ENCODE measurements around the gene ME3.

The ME3 gene

DNA sequence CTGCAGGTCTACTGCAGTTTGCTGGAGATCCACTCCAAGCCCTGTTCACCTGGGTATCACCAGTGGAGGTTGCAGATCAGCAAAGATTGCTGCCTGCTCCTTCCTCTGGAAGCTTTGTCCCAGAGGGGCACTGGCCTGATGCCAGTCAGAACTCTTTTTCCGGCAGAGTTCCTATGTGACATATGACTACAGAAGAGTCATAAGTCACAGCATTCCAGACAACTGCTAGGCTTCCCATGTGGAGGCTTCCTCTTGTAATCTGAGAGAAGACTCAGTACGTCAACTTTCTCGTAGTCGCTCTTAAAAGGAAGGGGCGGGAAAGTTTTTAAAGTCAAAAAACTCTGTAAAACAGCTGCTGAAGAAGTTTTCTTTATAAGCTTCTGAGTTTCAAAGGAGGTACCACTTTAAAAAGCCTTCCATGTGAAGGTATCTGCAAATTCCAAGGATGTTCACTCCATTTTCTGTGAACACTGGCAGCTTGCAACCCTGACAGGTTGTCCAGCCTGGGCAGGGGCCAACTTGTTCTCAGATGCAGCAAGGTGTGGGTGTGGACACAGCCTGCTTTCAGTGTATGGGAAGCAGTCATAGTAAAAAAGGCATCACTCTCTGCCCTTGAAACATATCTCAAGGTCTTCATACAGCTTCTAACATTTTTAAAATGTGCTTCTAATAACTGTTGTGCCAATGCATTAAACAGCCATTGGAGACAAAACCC is 97.8 kb downstream of the ME3 start:
- no peak for DNase-seq (ENCODE audit: low read depth)
- TF ChIP-seq, protein P1, sequence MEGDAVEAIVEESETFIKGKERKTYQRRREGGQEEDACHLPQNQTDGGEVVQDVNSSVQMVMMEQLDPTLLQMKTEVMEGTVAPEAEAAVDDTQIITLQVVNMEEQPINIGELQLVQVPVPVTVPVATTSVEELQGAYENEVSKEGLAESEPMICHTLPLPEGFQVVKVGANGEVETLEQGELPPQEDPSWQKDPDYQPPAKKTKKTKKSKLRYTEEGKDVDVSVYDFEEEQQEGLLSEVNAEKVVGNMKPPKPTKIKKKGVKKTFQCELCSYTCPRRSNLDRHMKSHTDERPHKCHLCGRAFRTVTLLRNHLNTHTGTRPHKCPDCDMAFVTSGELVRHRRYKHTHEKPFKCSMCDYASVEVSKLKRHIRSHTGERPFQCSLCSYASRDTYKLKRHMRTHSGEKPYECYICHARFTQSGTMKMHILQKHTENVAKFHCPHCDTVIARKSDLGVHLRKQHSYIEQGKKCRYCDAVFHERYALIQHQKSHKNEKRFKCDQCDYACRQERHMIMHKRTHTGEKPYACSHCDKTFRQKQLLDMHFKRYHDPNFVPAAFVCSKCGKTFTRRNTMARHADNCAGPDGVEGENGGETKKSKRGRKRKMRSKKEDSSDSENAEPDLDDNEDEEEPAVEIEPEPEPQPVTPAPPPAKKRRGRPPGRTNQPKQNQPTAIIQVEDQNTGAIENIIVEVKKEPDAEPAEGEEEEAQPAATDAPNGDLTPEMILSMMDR (IDR thresholded peaks at IDR 0.05; ENCODE audit: control insufficient read depth, insufficient read depth, low read depth, low read length, missing control alignments) = no peak
- H3K4me3 ChIP-seq (ENCODE audit: control insufficient read depth, low read depth, low read length) = no peak overlapping the region

DNA sequence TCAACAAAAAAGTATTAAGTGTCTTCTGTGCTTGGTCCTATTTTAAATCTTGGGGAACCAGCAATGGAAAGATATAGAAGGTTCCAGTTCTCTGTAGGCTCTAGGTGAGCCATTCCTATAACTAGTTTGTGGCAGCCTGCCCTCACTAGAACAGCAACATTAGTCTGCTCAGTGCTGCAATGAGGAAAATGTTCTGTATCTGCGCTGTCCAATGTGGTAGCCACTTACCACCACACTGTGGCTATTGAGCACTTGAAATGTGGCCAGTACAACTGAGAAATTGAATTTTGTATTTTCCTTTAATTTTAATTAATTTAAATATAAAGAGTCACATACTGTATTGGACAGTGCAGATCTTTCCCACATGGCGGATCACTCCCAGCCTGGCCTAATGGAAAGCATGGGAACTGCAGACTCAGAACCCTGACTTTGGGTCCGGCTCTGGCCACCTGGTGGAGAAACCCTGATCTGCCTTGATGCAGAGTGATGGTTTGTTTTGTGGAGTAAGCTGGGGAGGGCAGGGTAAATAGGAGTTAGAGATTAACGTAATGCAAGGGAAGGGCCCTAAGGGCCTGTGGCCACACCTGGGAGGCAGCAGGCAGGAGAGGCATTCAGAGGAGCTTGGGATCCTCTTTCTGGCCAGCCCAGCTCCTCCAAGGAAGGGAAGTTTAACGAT is 101.0 kb downstream of the ME3 start:
- TF ChIP-seq, protein P1 (IDR thresholded peaks at IDR 0.05; ENCODE audit: control insufficient read depth, insufficient read depth, low read depth, low read length, missing control alignments) = peak; percentile 40
- H3K4me3 ChIP-seq (ENCODE audit: control insufficient read depth, low read depth, low read length) = no peak overlapping the region
- DNase-seq (ENCODE audit: low read depth) = no peak

DNA sequence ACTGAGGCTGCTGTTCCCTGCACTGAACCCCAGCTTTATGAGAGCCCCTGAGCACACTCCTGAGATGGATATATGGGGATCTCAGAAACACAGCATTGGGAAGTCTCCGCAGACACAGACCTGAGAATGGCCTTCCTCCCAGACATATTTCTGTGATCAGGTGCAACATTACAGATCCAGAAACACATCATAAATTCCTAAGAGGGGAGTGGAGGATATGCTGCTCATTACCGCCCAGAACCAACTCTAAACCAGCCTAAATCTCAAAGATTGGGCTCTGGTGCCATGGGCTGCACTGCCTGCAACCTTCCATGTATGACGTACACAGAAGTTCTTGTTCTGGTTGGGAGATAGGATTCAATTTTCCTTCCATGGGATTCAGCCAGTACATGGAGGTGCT is 102.0 kb downstream of the ME3 start:
- TF ChIP-seq, protein P1 (IDR thresholded peaks at IDR 0.05; ENCODE audit: control insufficient read depth, insufficient read depth, low read depth, low read length, missing control alignments) = no peak
- DNase-seq (ENCODE audit: low read depth) = no peak
- no peak overlapping the region for H3K4me3 ChIP-seq (ENCODE audit: control insufficient read depth, low read depth, low read length)

DNA sequence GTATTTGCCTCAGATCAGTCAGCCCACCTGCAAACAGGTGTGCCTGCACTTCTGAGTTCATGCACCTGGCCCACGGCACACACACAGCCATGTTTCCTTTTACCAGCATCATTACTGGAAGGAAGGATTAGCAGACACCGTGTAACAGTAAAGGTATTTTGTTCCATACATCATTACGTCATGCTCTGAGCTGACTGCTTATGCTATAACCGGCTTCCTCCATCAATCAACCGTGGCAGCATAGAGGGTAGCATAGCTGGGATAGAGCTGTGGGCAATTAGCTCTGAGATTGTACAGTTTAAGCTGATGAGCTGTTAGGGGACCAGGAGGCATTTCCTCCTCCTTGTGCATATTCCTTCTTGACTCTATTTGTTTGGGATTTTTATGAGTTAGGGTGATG is 102.4 kb downstream of the ME3 start:
- TF ChIP-seq, protein P1 (IDR thresholded peaks at IDR 0.05; ENCODE audit: control insufficient read depth, insufficient read depth, low read depth, low read length, missing control alignments) = no peak
- no peak overlapping the region for H3K4me3 ChIP-seq (ENCODE audit: control insufficient read depth, low read depth, low read length)
- DNase-seq (ENCODE audit: low read depth) = no peak

DNA sequence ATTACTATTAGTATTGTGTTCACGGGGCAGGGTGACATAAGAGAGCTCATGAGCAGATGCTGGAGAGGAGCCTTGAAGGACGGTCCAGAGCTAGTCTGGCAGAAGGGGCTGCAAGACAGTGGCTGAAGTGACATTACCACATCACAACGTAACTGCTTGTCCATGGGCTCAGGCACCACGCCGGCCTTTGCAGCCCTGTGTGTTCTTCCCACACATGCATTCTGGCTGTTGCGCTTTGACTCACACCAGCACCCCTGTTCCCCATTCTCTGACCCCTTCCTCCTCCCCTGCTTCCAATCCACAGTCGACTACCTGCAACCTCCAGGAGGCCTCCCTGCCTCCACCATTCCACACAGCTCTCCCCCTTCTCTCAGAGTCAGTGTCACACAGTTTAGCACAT is 103.3 kb downstream of the ME3 start:
- H3K4me3 ChIP-seq (ENCODE audit: control insufficient read depth, low read depth, low read length) = no peak overlapping the region
- DNase-seq (ENCODE audit: low read depth) = no peak
- TF ChIP-seq, protein P1 (IDR thresholded peaks at IDR 0.05; ENCODE audit: control insufficient read depth, insufficient read depth, low read depth, low read length, missing control alignments) = no peak

DNA sequence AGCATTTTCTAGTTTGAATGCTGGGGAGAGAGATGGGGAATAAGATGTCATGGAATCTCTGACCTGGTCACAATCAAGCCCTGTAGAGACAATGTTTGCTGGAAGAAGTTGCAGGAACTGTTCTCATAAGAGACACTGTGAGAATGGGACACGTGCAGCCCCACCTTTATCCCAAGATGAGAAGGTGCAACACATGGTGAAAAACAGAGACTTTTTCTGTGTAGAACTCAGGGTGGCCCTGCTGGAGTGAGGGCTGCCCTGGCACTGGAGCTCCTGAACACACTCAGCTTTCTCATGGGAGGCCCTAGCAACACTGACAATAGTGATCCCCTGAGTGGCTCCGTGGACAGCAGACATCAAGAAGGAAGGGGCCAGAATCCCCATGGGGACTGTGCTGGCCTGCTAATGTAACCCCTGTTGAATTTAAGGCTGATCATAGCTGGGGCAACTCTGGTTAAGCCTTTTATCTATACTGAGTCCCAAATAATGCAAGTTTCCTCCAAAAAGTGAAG is 106.6 kb downstream of the ME3 start:
- H3K4me3 ChIP-seq (ENCODE audit: control insufficient read depth, low read depth, low read length) = no peak overlapping the region
- TF ChIP-seq, protein P1 (IDR thresholded peaks at IDR 0.05; ENCODE audit: control insufficient read depth, insufficient read depth, low read depth, low read length, missing control alignments) = no peak
- no peak for DNase-seq (ENCODE audit: low read depth)

All from AG09309 (cell line).